Cortex of kidney (tissue), 1 donor: ENCODE measurements around the gene DUSP5.

Experiments used
- DNase-seq: peaks from one replicate; lab custom pipeline; 2025; lab: John Stamatoyannopoulos, UW

Gene DUSP5

GRCh38 chr10:110546499-110547110, 48.9 kb downstream of the DUSP5 start:
- DNase-seq, result no peak

GRCh38 chr10:110547139-110547761, 49.5 kb downstream of the DUSP5 start:
- DNase-seq, result no peak

GRCh38 chr10:110548002-110548401, 50.3 kb downstream of the DUSP5 start:
- DNase-seq, result no peak

- no peak for DNase-seq
These were observed 51.5 kb downstream of the DUSP5 start for GRCh38 chr10:110549211-110549610.

DNA sequence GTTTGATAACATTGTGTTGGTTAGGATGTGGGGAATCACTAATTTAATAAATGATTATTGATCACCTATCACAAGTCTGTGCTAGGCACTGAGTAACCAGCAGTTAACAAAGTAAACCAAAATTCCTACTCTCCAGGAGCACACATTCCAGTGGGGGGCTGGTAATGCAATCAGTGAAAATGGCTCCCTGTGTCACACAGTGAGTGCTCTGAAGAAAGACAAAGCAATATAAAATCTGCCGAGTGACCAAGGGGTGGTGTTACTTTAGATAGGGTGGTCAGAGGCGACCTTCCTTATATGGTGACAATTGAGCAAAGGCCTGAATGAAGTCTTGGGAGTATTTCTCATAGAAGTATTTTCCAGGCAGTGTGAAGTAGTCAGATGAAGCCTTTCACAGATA, 56.2 kb downstream of the DUSP5 start:
- no peak for DNase-seq

- DNase-seq, result no peak
These were observed 58.6 kb downstream of the DUSP5 start for GRCh38 chr10:110556296-110556695.

- DNase-seq, result no peak
These were observed 59.4 kb downstream of the DUSP5 start for GRCh38 chr10:110556969-110557601.

GRCh38 chr10:110558041-110558440, 60.3 kb downstream of the DUSP5 start:
- DNase-seq, result no peak

- DNase-seq, result no peak
These were observed 62.3 kb downstream of the DUSP5 start for GRCh38 chr10:110560012-110560411.
